Mesothelial cell of epicardium (in vitro differentiated cells): ENCODE results near the gene NUTM2F. TPM values are rescaled to one million over a fixed set of nuclear protein-coding genes. Genes with fewer than 3 reads are reported as not detected.
"Not testable (repeated sequence)": the region's sequence is repeated elsewhere in the genome, so short reads cannot be mapped to it uniquely, and the experiment has no call there.

ENCODE experiments used
- DNase-seq, 2 experiments: peaks; one replicate each; pipeline ENCODE4 v3.0.0; 2021; ENCODE audit warnings: low spot score in 2 of 2; ENCODE audit not compliant: unreplicated experiment in 2 of 2
- H3K27ac Mint-ChIP-seq: 2 replicates; pipeline ENCODE4 v1.8.0; 2021; ENCODE audit warnings: mixed read lengths
- H3K27me3 Mint-ChIP-seq: 2 replicates; pipeline ENCODE4 v1.8.0; 2021; ENCODE audit warnings: low read depth, mixed read lengths
- H3K36me3 Mint-ChIP-seq: 2 replicates; pipeline ENCODE4 v1.8.0; 2021; ENCODE audit warnings: mixed read lengths
- H3K4me1 Mint-ChIP-seq: 2 replicates; pipeline ENCODE4 v1.8.0; 2021; ENCODE audit warnings: mixed read lengths
- H3K4me3 Mint-ChIP-seq: 2 replicates; pipeline ENCODE4 v1.8.0; 2021; ENCODE audit warnings: mild to moderate bottlenecking, moderate library complexity, mixed read lengths
- H3K9me3 Mint-ChIP-seq: 2 replicates; pipeline ENCODE4 v1.8.0; 2021; ENCODE audit warnings: mixed read lengths
- total RNA-seq: library from RNA; stranded (reverse); gene quantifications from 3 replicates; pipeline ENCODE4 v1.2.1, GENCODE V29; 2021

Gene NUTM2F
- 0.27 to 0.38 TPM (median 0.31 TPM) in 3 replicates for total RNA-seq

GRCh38 chr9:94328544-94328943 lies at the start of gene NUTM2F:
Gene NUTM2F, minus strand, starts transcription at chr9:94328644. Its CDS starts 21 bp downstream, at chr9:94328623.
- H3K36me3 Mint-ChIP-seq, DNase-seq, H3K9me3 Mint-ChIP-seq, H3K4me3 Mint-ChIP-seq, H3K27ac Mint-ChIP-seq, H3K4me1 Mint-ChIP-seq, H3K27me3 Mint-ChIP-seq: not testable (repeated sequence)

GRCh38 chr9:94375197-94375596 lies 46.8 kb upstream of the NUTM2F start:
- not testable (repeated sequence) for H3K36me3 Mint-ChIP-seq, H3K4me1 Mint-ChIP-seq, H3K9me3 Mint-ChIP-seq
- H3K27ac Mint-ChIP-seq = peak overlapping the region; percentile 94
- H3K27me3 Mint-ChIP-seq = peaks cover 14% of the 10 kb centered on the region
- DNase-seq = peak in 1 of 2 experiments; percentile 38
- H3K4me3 Mint-ChIP-seq = peak overlapping the region; percentile 84

GRCh38 chr9:94374176-94375056 lies 46.0 kb upstream of the NUTM2F start:
- Mint-ChIP-seq H3K27ac (peak overlapping the region; percentile 94), H3K4me3 (peak overlapping the region; percentile 84), H3K27me3 (peaks cover 19% of the 10 kb centered on the region)
- not testable (repeated sequence) for H3K36me3 Mint-ChIP-seq, H3K4me1 Mint-ChIP-seq, H3K9me3 Mint-ChIP-seq
- DNase-seq = peak; percentile 82 to 88

GRCh38 chr9:94373779-94374175 lies 45.3 kb upstream of the NUTM2F start:
- DNase-seq, H3K36me3 Mint-ChIP-seq, H3K9me3 Mint-ChIP-seq, H3K4me1 Mint-ChIP-seq: not testable (repeated sequence)
- H3K4me3 Mint-ChIP-seq = peak overlapping the region; percentile 70
- H3K27ac Mint-ChIP-seq = peak overlapping the region; percentile 81
- H3K27me3 Mint-ChIP-seq = peaks cover 21% of the 10 kb centered on the region

- H3K9me3 Mint-ChIP-seq, H3K27ac Mint-ChIP-seq, H3K36me3 Mint-ChIP-seq, DNase-seq, H3K4me1 Mint-ChIP-seq, H3K4me3 Mint-ChIP-seq: not testable (repeated sequence)
- peaks cover 29% of the 10 kb centered on the region for H3K27me3 Mint-ChIP-seq
Measured at GRCh38 chr9:94370266-94370665, 41.8 kb upstream of the NUTM2F start.

GRCh38 chr9:94364093-94364614 lies 35.7 kb upstream of the NUTM2F start:
- H3K27me3 Mint-ChIP-seq = peaks cover 15% of the 10 kb centered on the region
- not testable (repeated sequence) for H3K9me3 Mint-ChIP-seq, H3K36me3 Mint-ChIP-seq, H3K27ac Mint-ChIP-seq, H3K4me3 Mint-ChIP-seq, DNase-seq, H3K4me1 Mint-ChIP-seq

- not testable (repeated sequence) for DNase-seq, H3K27me3 Mint-ChIP-seq, H3K36me3 Mint-ChIP-seq, H3K4me1 Mint-ChIP-seq, H3K27ac Mint-ChIP-seq, H3K9me3 Mint-ChIP-seq, H3K4me3 Mint-ChIP-seq
Measured at GRCh38 chr9:94357158-94357557, 28.7 kb upstream of the NUTM2F start.

- not testable (repeated sequence) for H3K4me3 Mint-ChIP-seq, H3K27ac Mint-ChIP-seq, DNase-seq, H3K4me1 Mint-ChIP-seq, H3K27me3 Mint-ChIP-seq, H3K9me3 Mint-ChIP-seq, H3K36me3 Mint-ChIP-seq
Measured at GRCh38 chr9:94351901-94352723, 23.7 kb upstream of the NUTM2F start.

GRCh38 chr9:94348754-94349153 lies 20.3 kb upstream of the NUTM2F start:
- not testable (repeated sequence) for H3K36me3 Mint-ChIP-seq, H3K9me3 Mint-ChIP-seq, H3K4me3 Mint-ChIP-seq, H3K27ac Mint-ChIP-seq, H3K4me1 Mint-ChIP-seq, DNase-seq, H3K27me3 Mint-ChIP-seq

GRCh38 chr9:94347451-94347850 lies 19.0 kb upstream of the NUTM2F start:
- not testable (repeated sequence) for H3K4me1 Mint-ChIP-seq, H3K9me3 Mint-ChIP-seq, H3K27me3 Mint-ChIP-seq, H3K4me3 Mint-ChIP-seq, DNase-seq, H3K27ac Mint-ChIP-seq, H3K36me3 Mint-ChIP-seq

GRCh38 chr9:94341703-94342102 lies 13.3 kb upstream of the NUTM2F start:
- DNase-seq, H3K9me3 Mint-ChIP-seq, H3K4me1 Mint-ChIP-seq, H3K4me3 Mint-ChIP-seq, H3K27ac Mint-ChIP-seq, H3K36me3 Mint-ChIP-seq, H3K27me3 Mint-ChIP-seq: not testable (repeated sequence)

GRCh38 chr9:94340750-94341149 lies 12.3 kb upstream of the NUTM2F start:
- not testable (repeated sequence) for H3K4me3 Mint-ChIP-seq, H3K27me3 Mint-ChIP-seq, H3K4me1 Mint-ChIP-seq, H3K36me3 Mint-ChIP-seq, H3K27ac Mint-ChIP-seq, H3K9me3 Mint-ChIP-seq, DNase-seq

GRCh38 chr9:94339657-94340056 lies 11.2 kb upstream of the NUTM2F start:
- H3K27ac Mint-ChIP-seq, H3K9me3 Mint-ChIP-seq, DNase-seq, H3K27me3 Mint-ChIP-seq, H3K4me3 Mint-ChIP-seq, H3K4me1 Mint-ChIP-seq, H3K36me3 Mint-ChIP-seq: not testable (repeated sequence)

GRCh38 chr9:94338723-94339122 lies 10.3 kb upstream of the NUTM2F start:
- not testable (repeated sequence) for H3K9me3 Mint-ChIP-seq, H3K4me1 Mint-ChIP-seq, H3K27ac Mint-ChIP-seq, H3K27me3 Mint-ChIP-seq, H3K36me3 Mint-ChIP-seq, H3K4me3 Mint-ChIP-seq, DNase-seq
